CD14-positive monocyte (primary cell): ENCODE results near the gene CABYR. TPM values are rescaled to one million over a fixed set of nuclear protein-coding genes. Genes with fewer than 3 reads are reported as not detected.

Source experiments
- DNase-seq, 3 donors: peaks; one replicate each; pipeline ENCODE4 v3.0.0-alpha.2; 2011 to 2022
- H2AFZ ChIP-seq: 2 replicates; pipeline ENCODE4 v1.6.0; 2012; ENCODE audit warnings: mild to moderate bottlenecking, low read depth, low read length, inconsistent platforms; ENCODE audit not compliant: insufficient read depth, poor library complexity, severe bottlenecking
- H3K27ac ChIP-seq, 2 donors: 1 replicate in 1 of 2; 2 replicates in 1 of 2; pipeline ENCODE4 v1.5.1; 2012 to 2013; ENCODE audit warnings: low read length in 2 of 2, control low read depth in 1 of 2, inconsistent platforms in 1 of 2, low read depth in 1 of 2, mild to moderate bottlenecking in 1 of 2
- H3K27me3 ChIP-seq, 2 donors: one replicate each; pipeline versions ENCODE4 v1.6.0 to v1.6.1; 2011 to 2013; ENCODE audit warnings: low read length in 2 of 2; ENCODE audit not compliant: control insufficient read depth in 2 of 2, insufficient read depth in 2 of 2
- H3K36me3 ChIP-seq, 2 donors: replicated peaks in 1 of 2; 1 replicate in 1 of 2; 2 replicates in 1 of 2; pipeline versions ENCODE4 v1.5.1 to v1.6.1; 2012 to 2013; ENCODE audit warnings: low read length in 2 of 2, control low read depth in 1 of 2, inconsistent platforms in 1 of 2, mild to moderate bottlenecking in 1 of 2; ENCODE audit not compliant: insufficient read depth in 2 of 2, control insufficient read depth in 1 of 2
- H3K4me1 ChIP-seq, 2 donors: 1 replicate in 1 of 2; 2 replicates in 1 of 2; pipeline versions ENCODE4 v1.5.1 to v1.6.1; 2012 to 2013; ENCODE audit warnings: low read length in 2 of 2, control low read depth in 1 of 2, inconsistent platforms in 1 of 2, mild to moderate bottlenecking in 1 of 2, moderate library complexity in 1 of 2; ENCODE audit not compliant: insufficient read depth in 2 of 2, control insufficient read depth in 1 of 2
- H3K4me2 ChIP-seq: replicated peaks from 2 replicates; pipeline ENCODE3; 2012; ENCODE audit warnings: low read length, moderate library complexity, mild to moderate bottlenecking; ENCODE audit not compliant: poor library complexity, severe bottlenecking; ENCODE audit errors: extremely low read depth
- H3K4me3 ChIP-seq, 3 experiments: fragments of 200-600 bp in 1 of 3; sonication (generic) in 1 of 3; replicated peaks in 1 of 3; 1 replicate in 2 of 3; 2 replicates in 1 of 3; pipeline ENCODE4 v1.5.1; 2011 to 2013; ENCODE audit warnings: low read length in 3 of 3, mild to moderate bottlenecking in 3 of 3, control low read depth in 2 of 3, low read depth in 2 of 3, inconsistent platforms in 1 of 3, moderate library complexity in 1 of 3
- H3K79me2 ChIP-seq: 2 replicates; pipeline ENCODE4 v1.6.0; 2012; ENCODE audit warnings: mild to moderate bottlenecking, control low read depth, inconsistent platforms, low read length, moderate library complexity; ENCODE audit not compliant: insufficient read depth
- H3K9ac ChIP-seq: 2 replicates; pipeline ENCODE4 v1.6.0; 2017; ENCODE audit warnings: low read length, mild to moderate bottlenecking; ENCODE audit not compliant: insufficient read depth, poor library complexity, severe bottlenecking
- H3K9me3 ChIP-seq, 2 donors: replicated peaks in 1 of 2; 1 replicate in 1 of 2; 2 replicates in 1 of 2; pipeline versions ENCODE4 v1.5.1 to v1.6.1; 2012 to 2013; ENCODE audit warnings: low read length in 2 of 2, control low read depth in 1 of 2; ENCODE audit not compliant: control insufficient read depth in 1 of 2, insufficient read depth in 1 of 2
- H4K20me1 ChIP-seq: 2 replicates; pipeline ENCODE4 v1.6.0; 2012; ENCODE audit warnings: mild to moderate bottlenecking, low read length, control low read depth, moderate library complexity; ENCODE audit not compliant: insufficient read depth
- H3K27ac Mint-ChIP-seq, 7 donors: one replicate each; pipeline ENCODE4 v1.8.0; 2020; ENCODE audit warnings: mild to moderate bottlenecking in 7 of 7, mixed read lengths in 7 of 7, moderate library complexity in 6 of 7, inconsistent platforms in 2 of 7
- H3K27me3 Mint-ChIP-seq, 3 donors: one replicate each; pipeline ENCODE4 v1.8.0; 2021 to 2022; ENCODE audit warnings: low read depth in 3 of 3, mild to moderate bottlenecking in 3 of 3, mixed read lengths in 3 of 3, moderate library complexity in 3 of 3, inconsistent platforms in 1 of 3
- H3K36me3 Mint-ChIP-seq, 2 donors: one replicate each; pipeline ENCODE4 v1.8.0; 2020; ENCODE audit warnings: mixed read lengths in 2 of 2, inconsistent platforms in 1 of 2, mild to moderate bottlenecking in 1 of 2
- H3K4me1 Mint-ChIP-seq: one replicate; pipeline ENCODE4 v1.8.0; 2020; ENCODE audit warnings: mild to moderate bottlenecking, mixed read lengths
- H3K4me3 Mint-ChIP-seq, 2 donors: one replicate each; pipeline ENCODE4 v1.8.0; 2020; ENCODE audit warnings: mild to moderate bottlenecking in 2 of 2, mixed read lengths in 2 of 2, moderate library complexity in 1 of 2
- H3K9me3 Mint-ChIP-seq, 7 donors: one replicate each; pipeline ENCODE4 v1.8.0; 2020 to 2022; ENCODE audit warnings: mixed read lengths in 7 of 7, mild to moderate bottlenecking in 6 of 7, moderate library complexity in 6 of 7, inconsistent platforms in 2 of 7
- CTCF ChIP-seq: fragments of 200-600 bp; IDR thresholded peaks from one replicate; pipeline ENCODE4 v1.8.0; 2022; ENCODE audit warnings: antibody characterized with exemption, mild to moderate bottlenecking
- WGBS: methylation state at CpG from one replicate; pipeline ENCODE4 v1.1.5; 2013; ENCODE audit warnings: missing lambda C conversion rate; ENCODE audit not compliant: insufficient coverage; 5-methylcytosine and 5-hydroxymethylcytosine counted together
- intact Hi-C, 2 donors: fragments of 100-400 bp; cut with micrococcal nuclease; formaldehyde crosslinking; loops; one replicate each; pipeline versions ENCODE4 v1.15.0 to v1.15.1; 2023
- polyA plus RNA-seq, 3 donors: library from polyadenylated mRNA; depleted of rRNA in 1 of 3; unstranded in 2 of 3; stranded (reverse) in 1 of 3; fragments of 300-500 nt in 2 of 3; fragments of >200 nt in 1 of 3; fragmentation: Illumina TruSeq in 2 of 3; gene quantifications; 1 replicate in 2 of 3; 2 replicates in 1 of 3; pipeline ENCODE4 v1.2.3, GENCODE V29; 2012 to 2021

Gene CABYR
- polyA plus RNA-seq, 3 donors, result 0.07 TPM; not detected in 2

- H3K27me3 Mint-ChIP-seq, result no peaks in the 10 kb centered on the region
- Histone ChIP-seq H3K27ac (no peak overlapping the region), H3K79me2 (peaks cover 4% of the 10 kb centered on the region), H2AFZ (no peak overlapping the region), H4K20me1 (no peaks in the 10 kb centered on the region), H3K27me3 (no peaks in the 10 kb centered on the region), H3K9ac (no peak overlapping the region), H3K4me2 (no peak overlapping the region), H3K4me1 (peaks cover 0 to 11% of the 10 kb centered on the region in 2 donors), H3K4me3 (no peak overlapping the region), H3K9me3 (no peaks in the 10 kb centered on the region), H3K36me3 (peaks cover 38 to 88% of the 10 kb centered on the region in 2 donors)
- H3K4me3 Mint-ChIP-seq, result no peak overlapping the region
- no peak overlapping the region for H3K27ac Mint-ChIP-seq
- peaks cover 0 to 2% (median 0%) of the 10 kb centered on the region in 7 donors for H3K9me3 Mint-ChIP-seq
- intact Hi-C loops, result no loop called here
- TF ChIP-seq CTCF, result no peak
- WGBS, result 100% methylated on average over 1 of the region's 4 CpGs
- peaks cover 58 to 70% of the 10 kb centered on the region in 2 donors for H3K36me3 Mint-ChIP-seq
- peaks cover 11% of the 10 kb centered on the region for H3K4me1 Mint-ChIP-seq
- DNase-seq, result no peak
These were observed 49.1 kb upstream of the CABYR start for GRCh38 chr18:24089515-24090337.

- no peak for TF ChIP-seq CTCF
- H4K20me1 ChIP-seq, result no peaks in the 10 kb centered on the region
These were observed 48.0 kb upstream of the CABYR start for GRCh38 chr18:24090876-24091275.

More at GRCh38 chr18:24090876-24091275, 48.0 kb upstream of the CABYR start:
- H3K9me3 Mint-ChIP-seq, result peaks cover 0 to 8% (median 2%) of the 10 kb centered on the region in 7 donors
- peaks cover 39 to 88% of the 10 kb centered on the region in 2 donors for H3K36me3 ChIP-seq
- H3K4me3 Mint-ChIP-seq, result no peak overlapping the region
- no peaks in the 10 kb centered on the region for H3K9me3 ChIP-seq
- DNase-seq, result no peak
- no peaks in the 10 kb centered on the region for H3K27me3 ChIP-seq
- H3K27ac ChIP-seq, result no peak overlapping the region
- no peak overlapping the region for H2AFZ ChIP-seq
- no peak overlapping the region for H3K4me3 ChIP-seq
- H3K4me1 Mint-ChIP-seq, result peaks cover 14% of the 10 kb centered on the region
- H3K27me3 Mint-ChIP-seq, result no peaks in the 10 kb centered on the region
- H3K36me3 Mint-ChIP-seq, result peaks cover 57 to 72% of the 10 kb centered on the region in 2 donors
- H3K79me2 ChIP-seq, result peaks cover 4% of the 10 kb centered on the region
- intact Hi-C loops, result no loop called here
- H3K4me2 ChIP-seq, result no peak overlapping the region
- no peak overlapping the region for H3K9ac ChIP-seq
- WGBS, result 97% methylated on average over 13 of the region's 13 CpGs
- H3K27ac Mint-ChIP-seq, result no peak overlapping the region
- peaks cover 0 to 11% of the 10 kb centered on the region in 2 donors for H3K4me1 ChIP-seq
